Gastroesophageal sphincter (tissue), 4 donors: ENCODE measurements around the gene RNLS. TPM values are rescaled to one million over a fixed set of nuclear protein-coding genes. Genes with fewer than 3 reads are reported as not detected.

ENCODE experiments used
- ATAC-seq: fragments of 150-250 bp; one replicate; pipeline ENCODE4 v1.9.1; 2016; ENCODE audit warnings: mild to moderate bottlenecking, moderate library complexity
- H3K27ac ChIP-seq, 4 donors: fragments of 200-600 bp; sonication (generic) in 3 of 4; 1 replicate in 3 of 4; 2 replicates in 1 of 4; pipeline ENCODE4 v1.5.1; 2016 to 2019
- H3K27me3 ChIP-seq: fragments of 200-600 bp; sonication (generic); one replicate; pipeline ENCODE4 v1.5.1; 2019
- H3K36me3 ChIP-seq, 2 donors: fragments of 200-600 bp; sonication (generic); one replicate each; pipeline ENCODE4 v1.5.1; 2019; ENCODE audit warnings: control low read depth in 1 of 2
- H3K4me1 ChIP-seq, 3 donors: fragments of 200-600 bp; sonication (generic); 1 replicate in 2 of 3; 2 replicates in 1 of 3; pipeline ENCODE4 v1.5.1; 2016 to 2019; ENCODE audit warnings: control low read depth in 2 of 3
- H3K4me3 ChIP-seq, 2 donors: fragments of 200-600 bp; sonication (generic); one replicate each; pipeline ENCODE4 v1.5.1; 2019; ENCODE audit warnings: mild to moderate bottlenecking in 1 of 2, moderate library complexity in 1 of 2
- H3K9me3 ChIP-seq, 3 donors: fragments of 200-600 bp; sonication (generic); one replicate each; pipeline ENCODE4 v1.5.1; 2017 to 2019; ENCODE audit warnings: control low read depth in 2 of 3
- CTCF ChIP-seq, 4 experiments: fragments of 200-600 bp in 2 of 4; fragments of 450-650 bp in 2 of 4; sonication (generic) in 1 of 4; IDR thresholded peaks; one replicate each; pipeline ENCODE4 v1.5.1; 2017 to 2019; ENCODE audit warnings: antibody characterized with exemption in 4 of 4, mild to moderate bottlenecking in 2 of 4, moderate library complexity in 2 of 4
- EP300 ChIP-seq: sonication (generic); formaldehyde crosslinking; IDR thresholded peaks from one replicate; pipeline ENCODE4 v1.6.1; 2017; ENCODE audit warnings: antibody characterized with exemption, mild to moderate bottlenecking
- POLR2A ChIP-seq, 2 donors: fragments of 450-650 bp; IDR thresholded peaks; one replicate each; pipeline ENCODE4 v1.6.1; 2017; ENCODE audit warnings: antibody characterized with exemption in 2 of 2, mild to moderate bottlenecking in 2 of 2, moderate library complexity in 1 of 2
- POLR2AphosphoS5 ChIP-seq: sonication (generic); formaldehyde crosslinking; IDR thresholded peaks from one replicate; pipeline ENCODE4 v1.6.1; 2017; ENCODE audit warnings: antibody characterized with exemption
- WGBS, 2 donors: methylation state at CpG; one replicate each; pipeline ENCODE4 v1.1.5; 2018; ENCODE audit warnings: low coverage in 1 of 2; 5-methylcytosine and 5-hydroxymethylcytosine counted together
- total RNA-seq, 4 donors: library from RNA; depleted of rRNA; stranded (reverse); fragments of >200 nt; gene quantifications; one replicate each; pipeline ENCODE4 v1.1.0, GENCODE V29; 2016

The RNLS gene
- total RNA-seq, 4 donors from 2014 or later = 9.4 to 25.1 (median 15.3) TPM

DNA sequence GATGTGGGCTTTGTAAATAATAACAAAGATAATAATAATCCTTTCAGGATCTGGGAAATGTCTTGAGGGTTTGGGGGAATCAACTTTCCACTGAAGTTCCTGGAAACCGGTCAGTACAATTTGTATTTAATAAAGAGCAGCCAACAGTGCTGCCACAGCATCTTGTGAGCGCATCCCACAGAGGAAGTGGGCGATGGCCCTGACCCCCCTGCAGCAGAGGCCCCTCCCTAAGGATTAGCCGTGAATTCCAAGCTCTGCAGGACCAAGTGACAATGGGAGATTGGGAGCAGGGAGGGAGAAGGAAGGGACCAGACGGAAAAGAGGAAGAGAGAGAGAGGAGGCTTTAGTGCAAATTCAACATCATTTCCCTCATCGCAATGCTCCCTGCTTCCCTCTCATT, 349.2 kb downstream of the RNLS start:
- H3K4me3 ChIP-seq = no peak overlapping the region
- H3K9me3 ChIP-seq = no peaks in the 10 kb centered on the region
- H3K4me1 ChIP-seq = peaks cover 0 to 42% (median 4%) of the 10 kb centered on the region in 3 donors
- TF ChIP-seq POLR2AphosphoS5 (no peak), POLR2A (IDR thresholded peaks at IDR 0.05) (no peak), CTCF (IDR thresholded peaks at IDR 0.05) (no peak), EP300 (no peak)
- ATAC-seq = no peak
- H3K27me3 ChIP-seq = no peaks in the 10 kb centered on the region
- 34 to 61% methylated on average over 4 of the region's 6 CpGs for WGBS, 2 donors
- H3K36me3 ChIP-seq = no peaks in the 10 kb centered on the region
- H3K27ac ChIP-seq = peak overlapping the region in 2 of 4 donors; percentile 39 to 49

DNA sequence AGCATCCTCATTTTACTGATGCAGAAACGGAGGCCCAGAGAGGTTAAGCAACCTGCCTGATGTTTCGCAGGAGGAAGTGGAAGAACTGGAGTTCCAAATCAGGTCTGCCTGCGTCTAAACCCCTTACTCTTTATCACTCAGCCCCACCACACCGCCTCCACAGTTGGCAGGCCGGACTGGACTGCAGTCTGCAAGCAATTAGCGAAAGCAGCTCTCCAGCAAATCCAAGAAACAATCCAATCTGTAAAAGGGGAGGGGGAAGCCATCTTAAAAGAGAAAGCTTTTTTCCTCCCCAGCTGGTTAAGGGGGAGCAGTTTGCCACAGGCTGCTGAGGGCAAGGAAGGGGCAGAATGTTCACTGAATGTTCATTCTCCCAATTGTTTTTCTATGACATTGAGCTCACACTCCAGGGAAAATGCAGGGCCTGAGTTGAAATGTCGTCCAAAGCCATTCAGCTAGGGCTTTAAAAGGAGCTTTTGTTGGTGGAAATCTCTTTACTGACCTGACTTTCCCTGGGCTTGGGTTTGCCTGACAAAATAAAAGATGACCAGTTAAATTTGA, 350.1 kb downstream of the RNLS start:
- TF ChIP-seq POLR2AphosphoS5 = no peak
- no peak for TF ChIP-seq POLR2A (IDR thresholded peaks at IDR 0.05)
- TF ChIP-seq CTCF (IDR thresholded peaks at IDR 0.05) = no peak
- no peak for TF ChIP-seq EP300
- Histone ChIP-seq H3K4me3 (no peak overlapping the region), H3K27ac (peak overlapping the region in 3 of 4 donors; percentile 14 to 57 (median 52)), H3K9me3 (no peaks in the 10 kb centered on the region), H3K4me1 (peaks cover 0 to 40% (median 4%) of the 10 kb centered on the region in 3 donors), H3K27me3 (no peaks in the 10 kb centered on the region), H3K36me3 (no peaks in the 10 kb centered on the region)
- WGBS, 2 donors = 73 to 74% methylated on average over 2 of the region's 7 CpGs
- no peak for ATAC-seq

DNA sequence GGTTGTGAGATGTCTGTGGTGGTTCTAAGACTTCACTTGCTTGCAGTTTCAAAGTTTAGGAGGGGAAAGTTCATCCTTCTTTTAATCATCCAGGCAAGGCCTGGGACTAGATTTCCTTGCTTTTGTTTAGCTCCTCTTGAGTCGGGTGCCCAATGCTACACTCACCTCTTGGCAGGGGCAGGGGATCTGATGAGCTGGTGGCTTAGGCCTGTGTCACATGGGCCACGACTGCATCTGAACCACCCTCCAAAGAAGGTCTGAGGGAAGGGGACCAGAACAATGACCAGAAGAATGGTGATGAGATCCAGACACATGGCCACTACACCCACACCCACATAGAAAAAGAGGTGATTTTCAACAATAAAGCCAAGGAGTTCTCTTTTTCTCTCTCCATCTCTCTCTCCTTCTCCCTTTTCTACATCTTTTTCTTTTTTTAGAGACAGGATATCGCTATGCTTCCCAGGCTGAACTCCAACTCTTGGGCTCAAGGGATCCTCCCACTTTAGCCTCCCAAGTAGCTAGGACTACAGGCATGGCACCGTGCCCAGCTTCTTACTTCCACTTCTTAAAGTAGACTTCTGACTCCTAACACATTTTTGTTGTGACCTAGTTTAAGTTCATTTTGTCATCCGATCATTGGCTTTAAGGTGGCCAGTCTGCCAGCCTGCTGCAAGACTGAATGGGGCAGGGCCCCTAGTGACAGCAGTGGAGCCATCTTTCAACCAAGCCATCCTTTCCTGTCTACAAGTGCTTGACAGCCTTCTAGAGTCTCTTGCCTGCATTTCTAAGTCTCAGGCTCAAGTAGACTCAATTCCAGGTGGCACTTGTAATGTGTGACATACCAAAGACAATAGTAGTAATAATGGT, 350.9 kb downstream of the RNLS start:
- TF ChIP-seq POLR2AphosphoS5 (no peak), CTCF (IDR thresholded peaks at IDR 0.05) (no peak), EP300 (no peak), POLR2A (IDR thresholded peaks at IDR 0.05) (no peak)
- H3K4me1 ChIP-seq = peaks cover 0 to 40% (median 4%) of the 10 kb centered on the region in 3 donors
- H3K4me3 ChIP-seq = no peak overlapping the region
- H3K27ac ChIP-seq = peak overlapping the region in 3 of 4 donors; percentile 14 to 57 (median 52)
- no peaks in the 10 kb centered on the region for H3K36me3 ChIP-seq
- no peak for ATAC-seq
- 20 to 53% methylated on average over 3 to 4 of the region's 5 CpGs for WGBS, 2 donors
- H3K27me3 ChIP-seq = no peaks in the 10 kb centered on the region
- H3K9me3 ChIP-seq = no peaks in the 10 kb centered on the region

GRCh38 chr10:88230251-88230650, 352.9 kb downstream of the RNLS start:
- Histone ChIP-seq H3K4me1 (peaks cover 0 to 52% (median 4%) of the 10 kb centered on the region in 3 donors), H3K9me3 (no peaks in the 10 kb centered on the region), H3K27me3 (no peaks in the 10 kb centered on the region), H3K27ac (no peak overlapping the region), H3K36me3 (no peaks in the 10 kb centered on the region), H3K4me3 (no peak overlapping the region)
- ATAC-seq = no peak
- no peak for TF ChIP-seq POLR2AphosphoS5
- no peak for TF ChIP-seq EP300
- TF ChIP-seq CTCF (IDR thresholded peaks at IDR 0.05) = no peak
- no peak for TF ChIP-seq POLR2A (IDR thresholded peaks at IDR 0.05)
- WGBS, 2 donors = 70 to 87% methylated on average over 8 of the region's 8 CpGs
